ENCODE measurements around the gene RTCA.
A peak's percentile ranks its signal among the peaks of the same experiment; 100 is the strongest.
"Not testable (repeated sequence)": the region's sequence is repeated elsewhere in the genome, so short reads cannot be mapped to it uniquely, and the experiment has no call there.

Gene RTCA

DNA sequence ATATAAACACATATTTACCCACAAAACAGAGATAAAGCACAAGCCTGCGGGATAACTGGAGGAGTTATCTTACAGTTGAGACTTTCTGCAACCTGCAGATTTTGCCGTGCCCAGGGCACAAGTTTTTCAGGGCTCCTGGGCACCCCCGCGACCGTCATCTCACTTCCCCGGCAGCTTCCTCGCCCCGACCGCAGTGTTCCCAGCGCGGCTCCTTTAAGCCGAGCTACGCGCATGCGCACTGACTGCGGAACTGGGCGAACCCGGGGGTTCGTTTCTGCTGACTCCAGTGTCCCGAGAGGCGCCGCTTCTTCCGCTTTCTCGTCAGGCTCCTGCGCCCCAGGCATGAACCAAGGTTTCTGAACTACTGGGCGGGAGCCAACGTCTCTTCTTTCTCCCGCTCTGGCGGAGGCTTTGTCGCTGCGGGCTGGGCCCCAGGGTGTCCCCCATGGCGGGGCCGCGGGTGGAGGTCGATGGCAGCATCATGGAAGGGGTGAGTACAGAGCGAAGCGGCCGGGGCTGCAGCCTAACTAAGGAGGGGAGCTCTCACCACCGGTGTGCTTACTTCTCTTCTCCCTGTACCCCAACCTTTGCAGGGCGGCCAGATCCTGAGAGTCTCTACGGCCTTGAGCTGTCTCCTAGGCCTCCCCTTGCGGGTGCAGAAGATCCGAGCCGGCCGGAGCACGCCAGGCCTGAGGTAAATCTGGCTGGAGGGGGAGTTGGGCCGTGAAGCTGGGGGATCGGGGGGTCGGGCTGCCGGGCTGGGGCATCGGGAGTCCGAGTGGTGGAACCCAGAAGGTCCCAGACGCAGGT, at the start of gene RTCA:
Gene RTCA, plus strand, starts transcription at position 286 of the 810 bp plus-strand sequence. Its CDS starts 160 bp downstream, at position 446.
- peak; percentile 92 to 94 for DNase-seq (ENCODE audit: low read depth in 2 of 2, low spot score in 1 of 2)

DNA sequence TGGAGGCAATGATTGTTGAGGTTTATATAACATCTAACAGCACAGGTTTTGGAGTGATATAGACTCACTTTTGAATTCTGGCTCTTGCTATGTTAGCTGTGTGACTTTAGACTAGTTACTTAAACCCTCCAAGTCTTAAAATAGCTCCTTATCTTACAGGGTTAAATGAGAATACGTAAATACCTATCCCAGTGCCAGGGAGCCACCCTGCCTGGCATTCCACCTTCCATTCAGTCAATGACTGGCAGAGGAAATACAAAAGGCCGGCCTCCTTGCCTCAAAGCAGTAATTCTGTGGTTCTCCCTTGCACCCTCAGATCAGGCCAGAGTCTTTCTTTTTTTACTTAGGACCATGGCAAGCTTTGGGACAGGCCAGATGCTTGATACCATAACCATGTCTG, 48.2 kb upstream of the RTCA start:
- DNase-seq (ENCODE audit: low read depth in 2 of 2, low spot score in 1 of 2) = no peak

DNA sequence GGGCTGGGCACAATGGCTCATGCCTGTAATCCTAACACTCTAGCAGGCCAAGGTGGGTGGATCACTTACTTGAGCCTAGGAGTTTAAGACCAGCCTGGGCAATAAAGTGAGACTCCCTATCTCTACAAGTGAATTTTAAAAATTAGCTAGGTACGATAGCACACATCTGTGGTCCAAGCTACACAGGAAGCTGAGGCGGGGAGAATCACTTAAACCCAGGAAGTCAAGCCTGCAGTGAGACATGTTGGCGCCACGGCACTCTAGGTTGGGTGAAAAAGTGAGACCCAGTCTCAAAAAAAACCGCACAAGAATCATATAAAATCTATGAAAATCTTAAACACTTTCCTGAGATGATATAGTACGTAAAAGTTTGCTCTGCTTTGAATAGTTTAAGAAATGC, 46.6 kb upstream of the RTCA start:
- no peak for DNase-seq (ENCODE audit: low read depth in 2 of 2, low spot score in 1 of 2)

DNA sequence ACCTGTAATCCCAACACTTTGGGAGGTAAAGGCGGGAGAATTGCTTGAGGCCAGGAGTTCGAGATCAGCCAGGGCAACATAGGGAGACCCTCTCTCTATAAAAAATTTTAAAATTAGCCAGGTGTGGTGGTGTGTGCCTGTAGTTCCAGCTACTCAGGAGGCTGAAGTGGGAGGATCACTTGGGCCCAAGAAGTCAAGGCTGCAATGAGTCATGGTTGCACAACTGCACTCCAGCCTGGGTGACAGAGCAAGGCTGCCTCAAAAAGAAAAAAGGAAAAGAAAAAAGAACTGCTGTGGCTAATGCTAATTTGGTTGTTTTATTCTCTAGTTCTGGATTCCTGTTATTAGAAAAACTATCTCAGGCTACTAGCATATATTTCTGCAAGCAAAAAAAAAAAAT, 46.1 kb upstream of the RTCA start:
- no peak for DNase-seq (ENCODE audit: low read depth in 2 of 2, low spot score in 1 of 2)

DNA sequence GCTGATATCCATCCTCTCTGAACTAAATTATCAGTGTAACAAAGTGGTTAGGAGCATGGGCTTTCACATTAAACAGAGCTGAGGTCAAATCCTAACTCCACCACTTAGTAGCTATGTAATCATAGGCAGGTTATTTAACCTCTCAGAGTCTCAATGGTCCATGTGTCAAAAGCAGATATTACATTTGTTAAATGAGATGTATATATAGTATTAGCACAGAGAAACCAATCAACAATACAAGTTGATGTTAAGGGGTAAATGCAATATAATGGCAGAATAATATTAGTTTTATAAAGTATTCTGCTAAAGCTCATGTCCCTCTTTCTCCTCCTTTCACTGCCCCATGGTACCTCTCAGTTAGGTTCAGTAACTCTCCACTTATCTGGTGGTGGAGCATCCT, 43.6 kb upstream of the RTCA start:
- no peak for DNase-seq (ENCODE audit: low read depth in 2 of 2, low spot score in 1 of 2)

DNA sequence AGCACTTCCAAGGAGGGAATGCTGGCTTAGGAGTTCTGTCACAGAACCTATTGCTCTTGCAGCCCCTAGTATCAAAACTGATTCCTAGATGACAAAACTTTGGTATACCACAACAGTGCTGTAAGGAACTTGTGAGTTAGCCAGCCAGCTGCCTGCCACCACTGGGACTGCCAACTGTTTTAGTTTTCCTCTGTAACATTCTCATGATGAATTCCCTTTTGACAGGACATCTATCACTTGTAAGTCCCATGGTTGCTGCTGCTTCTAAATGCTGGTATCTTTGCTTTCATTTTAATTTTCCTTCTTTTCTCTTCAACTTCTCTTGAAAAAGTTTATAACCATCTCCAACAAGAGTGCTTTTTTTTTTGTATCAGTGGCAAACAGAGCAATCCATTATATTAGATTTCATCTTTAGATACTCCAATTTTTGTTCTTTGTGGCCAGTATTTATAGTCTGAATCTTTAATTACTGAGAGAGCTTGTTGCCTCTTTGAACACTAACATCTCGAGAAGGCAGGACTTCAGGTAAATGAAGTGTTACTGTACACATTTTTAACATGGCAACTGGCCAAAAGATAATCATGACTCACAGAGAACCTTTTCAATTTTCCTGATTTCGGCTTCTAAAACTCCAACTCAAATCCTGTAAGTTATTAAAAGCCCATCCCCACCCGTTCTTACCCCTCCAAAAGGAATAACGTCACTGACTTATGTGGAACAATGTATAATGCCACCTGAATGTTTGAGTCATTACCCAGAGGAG, 36.2 kb upstream of the RTCA start:
- DNase-seq (ENCODE audit: low read depth in 2 of 2, low spot score in 1 of 2) = no peak

DNA sequence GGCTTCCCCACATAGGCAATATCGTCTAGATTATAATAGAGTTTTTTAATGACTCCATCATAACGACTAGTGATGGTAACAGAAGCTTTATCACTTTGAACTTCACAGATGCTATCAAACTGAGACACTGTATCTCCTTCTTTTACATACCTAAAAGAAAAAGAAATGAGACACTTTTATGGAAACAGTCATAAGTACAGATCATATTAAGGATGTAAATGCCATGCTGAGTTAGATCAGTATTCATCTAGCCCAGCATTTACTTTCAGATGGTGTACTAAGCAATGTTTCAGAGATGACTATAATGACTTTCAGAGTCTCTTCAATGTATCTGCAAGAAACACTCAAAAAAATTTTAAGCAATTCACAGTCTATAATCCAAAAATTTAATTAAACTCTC, 35.3 kb upstream of the RTCA start:
- DNase-seq (ENCODE audit: low read depth in 2 of 2, low spot score in 1 of 2) = no peak

DNA sequence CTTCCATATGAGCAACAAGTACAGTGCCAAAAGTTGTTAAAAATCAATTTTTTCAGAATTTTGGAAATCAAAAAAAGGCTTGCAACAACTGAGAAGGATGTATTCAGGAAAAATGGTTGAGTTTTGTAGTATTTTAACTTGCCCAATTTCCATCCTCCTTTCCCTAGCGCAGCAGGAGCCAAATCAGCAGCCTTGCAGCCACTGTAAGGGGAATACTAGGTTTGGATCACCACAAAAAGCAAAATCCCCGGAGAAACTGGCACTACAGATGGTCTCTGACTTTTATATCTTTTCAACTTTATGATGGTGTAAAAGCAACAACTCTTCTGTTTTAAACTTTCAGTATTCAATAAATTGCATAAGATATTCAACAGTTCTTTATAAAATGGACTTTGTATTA, 34.3 kb upstream of the RTCA start:
- DNase-seq (ENCODE audit: low read depth in 2 of 2, low spot score in 1 of 2) = no peak

DNA sequence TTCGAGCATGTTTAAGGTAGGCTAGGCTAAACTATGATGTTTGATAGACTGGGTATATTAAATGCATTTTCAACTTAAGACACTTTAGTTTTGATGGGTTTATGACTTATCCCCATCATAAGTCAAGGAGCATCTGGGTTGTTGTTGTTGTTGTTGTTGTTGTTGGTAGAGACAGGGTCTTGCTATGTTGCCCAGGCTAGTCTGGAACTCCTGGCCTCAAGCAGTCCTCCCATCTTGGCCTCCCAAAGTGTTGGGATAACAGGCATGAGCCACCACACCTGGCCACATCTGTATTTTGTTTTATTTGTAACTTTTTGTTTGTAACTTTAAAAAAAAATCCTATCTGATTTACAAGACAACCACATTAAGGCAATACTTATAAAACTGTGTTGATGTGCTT, 33.9 kb upstream of the RTCA start:
- DNase-seq (ENCODE audit: low read depth in 2 of 2, low spot score in 1 of 2) = no peak

DNA sequence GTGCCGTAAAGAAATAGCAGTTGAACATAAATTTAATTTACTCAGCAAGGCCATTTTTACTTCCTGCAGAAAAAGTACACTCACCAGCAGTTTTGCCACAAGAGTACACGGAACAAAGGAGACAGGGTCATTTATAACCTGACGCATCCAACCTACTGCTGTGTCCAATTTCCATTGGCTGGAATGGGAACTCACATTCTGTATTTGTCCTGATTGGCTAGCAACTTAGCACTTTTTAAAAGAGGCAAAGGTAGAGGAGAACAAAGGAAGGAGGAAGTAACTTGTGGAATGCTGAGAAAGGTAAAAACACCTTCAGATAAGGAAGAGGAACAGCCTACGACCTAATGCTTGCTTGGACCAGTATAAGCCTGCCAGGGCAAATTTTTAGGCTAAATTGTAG, 32.5 kb upstream of the RTCA start:
- DNase-seq (ENCODE audit: low read depth in 2 of 2, low spot score in 1 of 2) = not testable (repeated sequence)

DNA sequence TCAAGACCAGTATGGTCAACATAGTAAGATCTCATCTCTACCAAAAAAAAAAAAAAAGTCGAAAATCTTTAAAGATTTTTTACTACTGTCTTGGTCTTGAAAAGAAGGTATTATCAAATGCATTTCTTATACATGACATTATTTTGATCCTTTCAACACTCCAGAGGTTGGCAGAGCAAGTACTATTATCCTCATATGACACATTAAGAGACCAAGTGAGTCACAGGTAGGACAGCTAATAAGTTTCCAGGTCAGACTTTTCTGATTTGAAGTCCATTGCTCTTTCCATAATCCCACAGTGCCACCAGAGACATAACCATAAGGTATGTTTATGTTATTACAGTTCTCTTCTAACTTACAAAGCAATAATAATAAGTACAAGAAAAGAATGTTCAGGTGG, 31.6 kb upstream of the RTCA start:
- DNase-seq (ENCODE audit: low read depth in 2 of 2, low spot score in 1 of 2) = no peak

DNA sequence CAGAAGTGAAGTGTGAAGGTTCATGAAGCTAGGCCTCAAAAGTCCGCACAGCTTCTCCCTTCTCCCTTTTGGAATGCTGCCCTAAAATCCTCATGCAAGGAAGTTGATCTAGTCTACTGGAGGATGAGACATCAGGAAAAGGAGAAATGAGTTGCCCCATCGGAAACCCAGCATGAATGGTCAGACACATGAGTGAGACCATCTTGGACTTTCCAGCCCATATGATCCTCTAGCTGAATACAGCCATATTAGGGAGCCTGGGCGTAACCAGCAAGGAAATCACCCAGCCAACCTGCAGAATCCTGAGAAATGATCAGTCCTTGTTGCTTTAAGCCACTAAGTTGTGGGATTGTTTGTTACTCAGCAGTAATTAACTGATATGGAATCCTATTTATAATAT, 28.9 kb upstream of the RTCA start:
- no peak for DNase-seq (ENCODE audit: low read depth in 2 of 2, low spot score in 1 of 2)

DNA sequence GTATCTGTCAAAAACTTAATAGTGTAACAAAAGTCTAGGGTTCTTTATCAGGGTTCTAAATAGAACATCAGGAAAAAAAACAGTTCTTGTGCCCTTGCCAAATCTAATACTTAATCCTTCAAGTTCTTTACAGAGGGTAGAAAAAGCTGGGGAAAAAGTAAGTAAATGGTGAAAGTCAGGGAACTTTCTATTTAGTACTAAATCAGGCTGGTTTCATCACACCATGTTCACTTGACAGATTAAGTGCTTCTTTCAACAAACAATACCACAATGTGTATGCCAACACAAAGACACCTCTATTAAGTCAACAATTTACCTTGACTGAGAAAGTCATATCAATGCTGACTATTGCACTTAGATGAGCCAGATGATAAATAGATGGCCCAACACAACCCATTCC, 26.1 kb upstream of the RTCA start:
- no peak for DNase-seq (ENCODE audit: low read depth in 2 of 2, low spot score in 1 of 2)

DNA sequence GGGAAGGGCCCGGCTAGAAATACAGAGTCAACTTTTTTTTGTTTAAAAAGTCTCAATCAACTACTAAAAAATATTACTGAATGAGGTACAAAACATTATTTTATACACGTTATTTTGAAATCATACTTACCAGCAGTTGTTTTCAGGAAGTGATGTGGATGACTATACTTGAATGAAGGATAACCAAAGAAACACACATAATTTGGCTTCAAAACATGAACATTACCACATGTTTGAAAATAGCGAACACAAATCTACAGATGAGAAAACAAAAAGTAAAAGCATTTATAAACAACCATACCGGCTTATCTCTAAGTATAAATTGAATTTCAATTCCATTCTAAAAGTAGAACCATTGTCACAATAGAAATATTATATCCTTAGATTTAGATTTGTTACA, 25.4 kb upstream of the RTCA start:
- no peak for DNase-seq (ENCODE audit: low read depth in 2 of 2, low spot score in 1 of 2)

DNA sequence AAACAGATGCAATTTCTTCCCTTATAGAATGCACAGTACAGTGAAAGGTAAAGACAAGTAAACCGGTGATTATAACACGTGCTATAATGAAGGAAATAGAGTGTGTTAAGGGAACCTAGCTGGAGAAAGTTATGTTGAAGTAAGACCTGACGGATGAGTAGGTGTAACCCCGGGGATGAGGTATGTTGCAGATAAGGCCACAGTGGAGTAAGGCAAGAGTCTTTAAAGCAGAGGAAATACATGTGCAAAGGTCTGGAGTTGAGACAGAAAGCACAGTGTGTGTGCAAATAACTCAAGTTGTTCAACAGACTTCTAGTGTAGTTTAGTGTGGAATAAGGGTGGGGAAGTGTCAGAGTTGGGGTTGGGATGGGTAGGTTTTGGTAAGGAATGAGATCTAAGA, 19.3 kb upstream of the RTCA start:
- no peak for DNase-seq (ENCODE audit: low read depth in 2 of 2, low spot score in 1 of 2)

DNA sequence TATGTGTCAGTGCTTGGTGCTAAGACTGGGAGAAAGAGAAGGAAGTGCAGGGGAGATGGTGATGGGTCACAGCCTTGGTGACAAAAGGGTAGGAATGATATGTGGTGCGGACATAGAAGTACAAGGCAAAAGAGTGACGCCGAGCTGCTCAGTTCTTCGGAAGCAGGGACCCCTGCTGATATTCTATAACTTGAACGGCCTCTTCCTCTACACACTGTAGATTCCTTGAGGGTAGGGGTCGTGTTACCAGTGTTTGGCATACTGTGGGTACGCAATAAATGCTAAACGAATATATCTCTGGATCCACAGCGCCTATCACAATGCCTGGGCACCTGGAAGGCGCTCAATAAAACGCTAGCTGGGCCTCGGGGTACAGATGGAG, 16.9 kb upstream of the RTCA start:
- DNase-seq (ENCODE audit: low read depth in 2 of 2, low spot score in 1 of 2) = no peak

DNA sequence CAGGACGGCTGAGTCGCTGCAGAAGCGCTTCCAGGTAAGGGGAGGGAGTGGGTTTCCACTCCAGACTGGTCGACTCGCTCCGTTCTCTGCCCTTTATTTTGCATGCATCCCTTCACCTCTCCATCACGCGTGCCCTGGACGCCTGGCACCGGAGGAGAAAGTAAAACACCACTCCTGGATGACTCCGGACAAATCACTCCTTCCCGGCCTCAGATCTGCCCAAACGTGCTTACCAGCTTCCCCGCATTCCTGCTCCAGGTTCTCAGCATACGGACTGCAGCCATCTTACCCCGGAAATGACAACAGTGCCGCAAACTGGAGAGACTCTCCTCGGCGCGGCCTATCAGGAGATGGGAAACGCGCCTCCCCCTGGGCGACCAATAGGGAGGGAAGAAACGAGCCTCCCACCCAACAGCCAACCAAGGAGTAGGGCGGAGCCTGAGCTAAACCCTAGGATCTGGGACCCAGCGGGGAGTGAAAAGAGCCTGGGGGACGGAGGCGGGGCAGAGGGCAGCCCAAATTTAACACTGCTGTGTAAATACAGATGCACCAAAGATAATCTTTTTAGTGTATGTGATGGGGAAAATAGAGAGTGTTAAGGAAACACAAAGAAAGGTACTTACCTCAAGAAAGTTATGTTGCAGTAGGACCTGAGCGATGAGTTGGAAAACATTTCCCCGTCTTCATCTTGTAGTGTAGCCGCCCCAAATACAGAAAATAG, 16.3 kb upstream of the RTCA start, which contains the start of gene DBT:
Gene DBT, minus strand, starts transcription at position 298 of the 721 bp plus-strand sequence. Its CDS starts 14 bp downstream, at position 284.
- peak; percentile 78 to 81 for DNase-seq (ENCODE audit: low read depth in 2 of 2, low spot score in 1 of 2)

DNA sequence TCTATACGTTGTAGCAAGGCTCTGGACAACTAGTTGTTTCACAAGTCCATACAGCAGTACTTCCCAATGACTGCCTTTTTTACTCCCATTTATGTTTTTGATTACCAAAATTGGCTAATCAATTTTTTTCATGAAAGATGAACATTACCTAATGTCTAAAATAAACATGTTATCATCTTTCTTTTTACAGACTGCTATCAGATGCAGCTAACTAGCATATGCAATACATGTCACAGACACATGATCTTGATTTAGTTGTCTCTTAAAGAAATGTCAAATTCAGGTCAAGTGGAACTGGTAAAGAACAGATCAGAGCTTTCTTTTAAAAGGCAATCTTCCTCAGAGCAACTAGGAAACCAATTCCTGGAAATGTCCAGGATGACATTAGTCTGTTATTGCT, 15.8 kb upstream of the RTCA start:
- no peak for DNase-seq (ENCODE audit: low read depth in 2 of 2, low spot score in 1 of 2)

DNA sequence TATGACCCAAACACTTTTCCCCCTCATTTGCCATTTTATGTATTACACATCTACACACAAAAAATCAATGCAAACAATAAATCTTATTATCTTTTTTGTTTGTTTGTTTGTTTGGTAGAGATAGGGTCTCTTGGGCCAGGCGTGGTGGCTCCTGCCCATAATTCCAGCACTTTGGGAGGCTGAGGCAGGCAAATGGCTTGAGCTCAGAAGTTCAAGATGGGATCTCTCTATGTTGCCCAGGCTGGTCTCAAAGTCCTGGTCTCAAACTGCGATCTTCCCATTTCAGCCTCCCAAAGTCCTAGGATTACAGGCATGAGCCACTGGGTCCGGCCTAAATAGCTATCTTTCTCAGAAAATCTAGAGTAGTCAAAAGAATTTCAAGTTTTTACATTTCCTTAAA, 15.2 kb upstream of the RTCA start:
- no peak for DNase-seq (ENCODE audit: low read depth in 2 of 2, low spot score in 1 of 2)

DNA sequence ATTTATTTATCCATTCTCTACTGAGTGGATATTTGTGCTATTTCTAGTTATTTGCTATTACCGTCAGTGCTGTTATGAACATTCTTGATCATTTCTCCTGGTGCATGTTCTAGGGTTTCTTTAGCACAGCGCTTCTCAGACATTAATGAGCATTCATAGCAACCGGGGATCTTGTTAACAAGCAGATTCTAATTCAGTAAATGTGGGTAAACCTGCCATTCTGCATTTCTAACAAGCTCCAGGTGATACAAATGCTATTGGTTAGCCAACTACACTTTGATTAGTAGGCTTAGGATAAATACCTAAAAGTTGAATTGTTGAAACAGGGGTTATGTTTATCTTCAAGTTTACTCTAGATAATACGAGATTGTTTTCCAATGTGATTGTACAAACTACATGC, 13.1 kb upstream of the RTCA start:
- DNase-seq (ENCODE audit: low read depth in 2 of 2, low spot score in 1 of 2) = no peak

DNA sequence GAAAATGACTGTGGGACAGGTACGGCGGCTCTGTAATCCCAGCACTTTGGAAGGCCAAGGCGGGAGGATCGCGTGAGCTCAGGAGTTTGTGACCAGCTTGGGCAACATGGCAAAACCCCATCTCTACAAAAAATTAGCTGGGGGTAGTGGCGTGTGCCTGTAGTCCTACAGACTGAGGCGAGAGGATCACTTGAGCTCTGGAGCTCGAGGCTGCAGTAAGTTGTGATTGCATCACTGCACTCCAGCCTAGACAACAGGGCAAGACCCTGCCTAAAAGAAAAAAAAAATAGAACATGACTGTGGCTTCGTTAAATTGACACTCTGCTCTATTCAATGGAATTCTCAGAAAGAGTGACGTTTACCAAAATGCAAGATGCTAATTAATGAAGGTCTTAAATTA, 12.5 kb upstream of the RTCA start:
- no peak for DNase-seq (ENCODE audit: low read depth in 2 of 2, low spot score in 1 of 2)

DNA sequence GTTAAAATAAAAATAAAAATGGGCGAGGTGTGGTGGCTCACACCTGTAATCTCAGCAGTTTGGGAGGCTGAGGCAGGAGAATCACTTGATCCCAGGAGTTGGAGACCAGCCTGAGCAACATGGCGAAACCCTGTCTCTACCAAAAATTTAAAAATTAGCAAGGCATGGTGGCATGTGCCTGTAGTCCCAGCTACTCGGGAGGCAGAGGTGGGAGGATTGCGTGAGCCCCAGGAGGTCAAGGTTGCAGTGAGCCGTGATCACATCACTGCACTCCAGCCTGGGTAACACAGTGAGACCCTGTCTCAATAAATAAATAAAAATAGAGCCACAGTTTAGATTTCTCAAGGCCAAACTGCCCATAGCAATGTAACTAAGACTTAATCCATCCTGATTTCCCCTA, 9.7 kb upstream of the RTCA start:
- DNase-seq (ENCODE audit: low read depth in 2 of 2, low spot score in 1 of 2) = not testable (repeated sequence)

Measured in stimulated activated CD8-positive, alpha-beta memory T cell treated with anti-CD3 and anti-CD28 coated beads, Interleukin-4, amount 100 ng/mL, for 1 hour (primary cell).